ENCODE measurements around the gene WNT8A. TPM values are rescaled to one million over a fixed set of nuclear protein-coding genes. Genes with fewer than 3 reads are reported as not detected.
A peak's percentile ranks its signal among the peaks of the same experiment; 100 is the strongest.

Gene WNT8A
- total and polyA plus RNA-seq, 2 of the 13 experiments (the other 11 are each of a cell fraction or from before 2014, with no cell fraction given), result not detected

- TF ChIP-seq MYPOP (CRISPR knock-in tag; IDR thresholded peaks at IDR 0.05) (no peak), CHCHD3 (CRISPR knock-in tag; IDR thresholded peaks at IDR 0.05) (no peak), TIGD3 (CRISPR knock-in tag; IDR thresholded peaks at IDR 0.05; ENCODE audit: borderline replicate concordance) (no peak), HNRNPH1 (optimal IDR thresholded peaks at IDR 0.05; ENCODE audit: low read depth, low read length) (no peak), ZNF513 (CRISPR knock-in tag; conservative IDR thresholded peaks at IDR 0.05) (no peak), ZBTB7B (CRISPR knock-in tag; IDR thresholded peaks at IDR 0.05) (no peak)
Measured at GRCh38 chr5:138093036-138093435, 9.2 kb downstream of the WNT8A start (continued).

- Histone ChIP-seq H3K4me1 (ENCODE audit: insufficient read depth, low read length) (peaks cover 62% of the 10 kb centered on the region), H4K20me1 (ENCODE audit: insufficient read depth, low read length) (no peaks in the 10 kb centered on the region), H3K4me3 (replicated peaks in 1 of 3; ENCODE audit: insufficient read depth in 1 of 3, low read depth in 2 of 3, low read length in 3 of 3) (peak overlapping the region in 1 of 3 experiments; percentile 53; a peak in 2 of 6 replicates), H3K27ac (ENCODE audit: extremely low read length, insufficient read depth, low read length) (peak overlapping the region; percentile 61), H3K9ac (ENCODE audit: insufficient read depth, low read depth, low read length) (no peak overlapping the region), H3K27me3 (ENCODE audit: control insufficient read depth in 1 of 2, insufficient read depth in 2 of 2, low read length in 2 of 2) (no peaks in the 10 kb centered on the region), H2AFZ (ENCODE audit: low read length) (no peak overlapping the region), H3K36me3 (replicated peaks in 1 of 2; ENCODE audit: control insufficient read depth in 1 of 2, insufficient read depth in 2 of 2, low read length in 2 of 2) (no peaks in the 10 kb centered on the region), H3K9me3 (ENCODE audit: low read length) (no peaks in the 10 kb centered on the region), H3K4me2 (ENCODE audit: low read depth, low read length) (peak overlapping the region; percentile 67), H3K79me2 (ENCODE audit: insufficient read depth, low read length) (no peaks in the 10 kb centered on the region)
- POLR2A ChIA-PET, result no interaction called here
- DNase-seq (ENCODE audit: low spot score) (peak; percentile 86), ATAC-seq (peak; percentile 92), FAIRE-seq (peak; percentile 93)
- BruUV-seq (replicated peaks), result no TSS peak
- intact Hi-C loops (cut with micrococcal nuclease; ENCODE audit: unreplicated experiment) (no loop called here), in situ Hi-C loops (cut with HindIII; ENCODE audit: extremely low pct_ligation_motif_present, low pct_unique_long_range_greater_than_20kb) (no loop called here)
- WGBS (ENCODE audit: low lambda C conversion rate), result 3% methylated on average over 4 of the region's 4 CpGs
- CTCF ChIA-PET (ENCODE audit: low intra/inter-chr PET ratio, low total read pairs), result no interaction called here
- TF ChIP-seq ZNF205 (CRISPR knock-in tag; IDR thresholded peaks at IDR 0.05), result no peak
- TF ChIP-seq SP2 (CRISPR knock-in tag; IDR thresholded peaks at IDR 0.05), result no peak
- peak; percentile 19; the same call in 1 of the 2 replicates for TF ChIP-seq ZNF362 (CRISPR knock-in tag; IDR thresholded peaks at IDR 0.05; ENCODE audit: borderline replicate concordance)
- TF ChIP-seq RELA (CRISPR knock-in tag; IDR thresholded peaks at IDR 0.05), result no peak
- TF ChIP-seq ZNF687 (CRISPR knock-in tag; IDR thresholded peaks at IDR 0.05), result peak; percentile 40; the same call in 1 of the 2 replicates
- TF ChIP-seq ZNF841 (CRISPR knock-in tag; IDR thresholded peaks at IDR 0.05; ENCODE audit: borderline replicate concordance), result no peak
Measured at GRCh38 chr5:138095100-138095907, 11.5 kb downstream of the WNT8A start.
